NCI-H1436 (cell line): ENCODE measurements around the gene ETV4.
A peak's percentile ranks its signal among the peaks of the same experiment; 100 is the strongest.
"Not testable (repeated sequence)": the region's sequence is repeated elsewhere in the genome, so short reads cannot be mapped to it uniquely, and the experiment has no call there.

Source experiments
- DNase-seq: peaks from one replicate; lab custom pipeline; 2025; lab: John Stamatoyannopoulos, UW

Gene ETV4

DNA sequence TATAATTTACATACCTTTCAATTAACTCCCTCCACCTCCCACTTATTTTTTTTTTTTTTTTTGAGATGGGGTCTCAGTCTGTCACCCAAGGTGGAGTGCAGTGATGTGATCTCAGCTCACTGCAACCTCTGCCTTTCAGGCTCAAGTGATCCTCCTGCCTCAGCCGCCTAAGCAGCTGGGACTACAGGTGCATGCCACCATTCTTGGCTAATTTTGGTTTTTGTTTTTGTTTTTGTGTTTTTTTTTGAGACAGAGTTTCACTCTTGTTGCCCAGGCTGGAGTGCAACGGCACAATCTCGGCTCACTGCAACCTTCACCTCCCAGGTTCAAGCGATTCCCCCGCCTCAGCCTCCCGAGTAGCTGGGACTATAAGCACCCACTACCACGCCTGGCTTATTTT, 36.7 kb downstream of the ETV4 start:
- DNase-seq, result not testable (repeated sequence)

DNA sequence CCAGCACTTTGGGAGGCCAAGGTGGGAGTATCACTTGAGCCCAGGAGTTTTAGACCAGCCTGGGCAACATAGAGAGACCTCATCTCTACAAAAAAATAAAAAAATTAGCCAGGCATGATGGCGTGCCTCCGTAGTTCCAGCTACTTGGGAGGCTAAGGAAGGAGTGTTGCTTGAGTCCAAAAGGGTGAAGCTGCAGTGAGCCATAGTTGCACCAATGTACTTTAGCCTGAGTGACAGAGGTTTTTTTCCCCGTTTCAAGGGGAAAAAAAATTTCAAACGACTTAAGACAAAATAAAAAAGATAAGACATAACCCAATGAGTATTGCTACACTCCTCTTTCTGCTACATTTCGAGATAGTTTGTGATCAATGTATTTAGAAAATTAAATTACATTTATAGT, 55.5 kb downstream of the ETV4 start:
- DNase-seq, result no peak

DNA sequence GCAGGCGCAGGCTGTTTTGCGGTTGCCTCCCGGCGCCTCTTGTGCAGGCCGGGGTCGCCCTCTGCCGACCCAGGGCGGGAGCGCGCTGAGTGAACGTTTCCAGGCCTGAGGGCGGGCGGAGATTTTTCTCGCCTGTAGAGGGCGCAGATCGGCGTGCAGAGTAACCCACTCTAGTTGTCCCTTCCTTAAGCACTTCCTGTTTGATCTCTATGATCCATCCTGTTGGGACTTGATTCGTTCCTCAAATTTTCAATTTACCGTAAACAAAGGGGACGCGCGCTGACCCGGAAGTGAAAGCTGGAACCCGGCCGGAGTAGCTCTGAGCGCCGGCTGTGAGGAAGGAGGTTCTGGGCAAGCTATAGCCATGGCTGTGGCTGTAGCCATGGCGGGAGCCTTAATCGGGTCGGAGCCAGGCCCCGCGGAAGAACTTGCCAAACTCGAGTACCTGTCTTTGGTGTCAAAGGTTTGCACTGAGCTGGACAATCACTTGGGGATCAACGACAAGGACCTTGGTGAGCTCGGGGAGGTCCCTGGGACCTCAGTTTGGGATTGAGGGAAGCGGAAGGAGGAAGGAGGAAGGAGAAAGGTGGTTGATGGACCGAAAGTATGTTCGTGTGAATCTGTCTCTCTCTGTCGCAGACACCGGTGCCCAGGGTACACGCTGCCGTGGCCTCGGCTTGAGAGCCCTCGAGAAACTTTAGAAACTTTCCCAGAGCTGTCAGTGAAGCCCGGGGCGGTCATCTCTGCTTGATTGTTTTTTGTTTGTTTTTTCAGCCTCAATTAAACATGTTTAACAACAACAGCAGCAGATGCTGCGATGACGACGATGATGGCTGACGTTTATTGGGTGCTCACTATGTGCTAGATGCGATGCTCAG, 62.2 kb downstream of the ETV4 start, which contains the start of gene DHX8:
DHX8 (plus strand) TSS at position 302 of the 878 bp plus-strand sequence; CDS start at position 365, 63 bp downstream.
- DNase-seq, result peak; percentile 100

GRCh38 chr17:43482103-43483012, 63.8 kb downstream of the ETV4 start:
- DNase-seq, result no peak

DNA sequence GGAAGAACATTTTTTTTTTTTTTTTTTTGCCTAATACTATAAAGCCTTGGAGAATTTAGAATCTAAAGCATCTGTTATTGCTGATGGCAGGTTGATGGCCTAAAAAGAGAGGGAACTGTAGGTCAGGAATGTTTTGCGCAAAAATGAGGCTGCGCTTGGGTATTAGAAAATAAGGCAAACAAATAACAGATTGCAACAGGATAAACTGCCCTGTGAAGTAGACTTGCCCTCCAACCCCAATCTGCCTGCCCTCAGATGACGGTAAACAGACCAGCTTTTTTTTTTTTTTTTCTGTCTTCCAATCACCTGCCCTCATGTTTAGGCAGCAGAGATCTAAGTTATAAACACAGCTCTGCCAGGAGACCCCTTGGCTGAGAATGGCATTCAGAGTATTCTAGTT, 66.2 kb downstream of the ETV4 start:
- DNase-seq, result no peak
